ENCODE data around the gene OCIAD1.

- TF ChIP-seq CTCF (conservative IDR thresholded peaks at IDR 0.05; ENCODE audit: low read length) (peak; percentile 30; the same call in 1 of the 2 replicates), EZH2phosphoT487 (IDR thresholded peaks at IDR 0.05; ENCODE audit: borderline replicate concordance, low read depth, low read length) (no peak)
Observed at GRCh38 chr4:48801016-48801715, 29.7 kb upstream of the OCIAD1 start.
